ENCODE data around the gene HEXD.

GRCh38 chr17:82490512-82491195 is 72.5 kb downstream of the HEXD start:
- TF ChIP-seq CTCF (IDR thresholded peaks at IDR 0.05) (no peak), POLR2A (IDR thresholded peaks at IDR 0.05) (no peak)

Data from esophagus squamous epithelium (tissue), 4 donors.